Cardiac fibroblast (primary cell): ENCODE measurements around the gene TMEM135.

Source experiments
- DNase-seq, 2 donors: peaks; one replicate each; pipeline versions ENCODE4 v3.0.0 to v3.0.0-alpha.2; 2010; ENCODE audit warnings: low read depth in 2 of 2
- H3K4me3 ChIP-seq, 2 donors: replicated peaks in 1 of 2; 1 replicate in 1 of 2; 2 replicates in 1 of 2; pipeline ENCODE4 v1.5.1; 2011; ENCODE audit warnings: low read depth in 2 of 2, low read length in 2 of 2, mild to moderate bottlenecking in 2 of 2, moderate library complexity in 1 of 2
- CTCF ChIP-seq: IDR thresholded peaks from one replicate; pipeline ENCODE4 v1.5.1; 2011; ENCODE audit warnings: low read depth, mild to moderate bottlenecking, low read length, inconsistent platforms

Gene TMEM135

GRCh38 chr11:87322568-87322967 lies 284.8 kb downstream of the TMEM135 start:
- H3K4me3 ChIP-seq, result no peak overlapping the region
- DNase-seq, result no peak
- no peak for TF ChIP-seq CTCF

- H3K4me3 ChIP-seq, result no peak overlapping the region
- no peak for TF ChIP-seq CTCF
Observed at GRCh38 chr11:87323899-87324298, 286.2 kb downstream of the TMEM135 start.

GRCh38 chr11:87324817-87325489 lies 287.2 kb downstream of the TMEM135 start:
- H3K4me3 ChIP-seq, result no peak overlapping the region
- DNase-seq, result no peak
- no peak for TF ChIP-seq CTCF

More at GRCh38 chr11:87323899-87324298, 286.2 kb downstream of the TMEM135 start:
- DNase-seq, result no peak

- H3K4me3 ChIP-seq, result no peak overlapping the region
- DNase-seq, result no peak
- TF ChIP-seq CTCF, result no peak
Observed at GRCh38 chr11:87325490-87325872, 287.7 kb downstream of the TMEM135 start.

- H3K4me3 ChIP-seq, result no peak overlapping the region
- no peak for TF ChIP-seq CTCF
- no peak for DNase-seq
Observed at GRCh38 chr11:87326594-87326993, 288.9 kb downstream of the TMEM135 start.

- no peak overlapping the region for H3K4me3 ChIP-seq
- no peak for TF ChIP-seq CTCF
- no peak for DNase-seq
Observed at GRCh38 chr11:87329172-87329571, 291.4 kb downstream of the TMEM135 start.

GRCh38 chr11:87330187-87330601 lies 292.5 kb downstream of the TMEM135 start:
- H3K4me3 ChIP-seq, result no peak overlapping the region
- TF ChIP-seq CTCF, result no peak
- DNase-seq, result no peak
